Activated naive CD8-positive, alpha-beta T cell treated with anti-CD3 and anti-CD28 coated beads, Interleukin-2, amount 50 U/mL, for 16 hours (primary cell): Measurements from ENCODE around the gene ATR.

Experiments used
- DNase-seq: peaks from one replicate; pipeline ENCODE4 v3.0.0-alpha.2; 2020; ENCODE audit warnings: low read depth, low spot score

ATR gene

DNA sequence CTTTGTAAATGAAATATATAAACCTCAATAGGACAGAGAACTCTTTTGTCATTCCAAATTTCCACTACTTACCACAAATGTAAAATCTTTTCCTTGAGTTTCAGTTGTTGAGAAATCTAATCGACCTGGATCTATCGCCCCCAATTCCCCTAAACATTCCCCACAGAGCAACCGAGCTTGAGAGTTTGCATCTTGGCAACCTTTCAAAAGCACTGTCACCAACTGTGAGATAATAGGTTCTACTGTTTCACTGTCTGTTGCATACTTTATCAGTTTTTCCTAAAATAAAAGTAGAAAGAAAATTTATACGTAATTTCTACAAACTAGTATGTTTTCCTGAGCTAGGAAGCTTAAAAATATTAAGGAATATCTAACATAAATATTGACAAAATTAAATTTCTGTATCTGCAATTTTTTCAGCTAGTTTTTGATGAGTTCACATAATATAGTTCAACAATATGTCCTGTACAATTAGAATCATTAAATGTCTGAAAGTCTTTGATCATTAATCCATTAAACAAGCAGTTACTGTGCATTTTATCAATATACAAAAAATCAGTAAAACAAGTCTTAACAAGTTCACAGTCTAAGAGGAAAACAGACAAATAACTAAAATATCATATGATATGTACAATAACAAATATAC is 54.5 kb downstream of the ATR start:
- no peak for DNase-seq

DNA sequence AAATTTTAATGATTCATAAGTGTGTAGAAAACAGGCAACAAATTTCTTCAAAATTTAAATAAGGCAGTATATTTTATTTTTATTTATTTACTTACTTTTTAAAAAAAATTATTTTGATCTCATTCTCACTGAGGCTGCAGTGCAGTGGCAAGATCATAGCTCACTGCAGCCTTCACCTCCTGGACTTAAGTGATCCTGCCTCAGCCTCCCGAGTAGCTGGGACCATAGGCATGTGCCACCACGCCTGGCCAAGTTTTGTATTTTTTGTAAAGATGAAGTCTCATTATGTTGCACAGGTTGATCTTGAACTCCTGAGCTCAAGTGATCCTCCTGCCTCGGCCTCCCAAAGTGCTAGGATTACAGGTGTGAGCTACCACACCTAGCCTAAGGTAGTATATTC is 69.5 kb downstream of the ATR start:
- DNase-seq = no peak

DNA sequence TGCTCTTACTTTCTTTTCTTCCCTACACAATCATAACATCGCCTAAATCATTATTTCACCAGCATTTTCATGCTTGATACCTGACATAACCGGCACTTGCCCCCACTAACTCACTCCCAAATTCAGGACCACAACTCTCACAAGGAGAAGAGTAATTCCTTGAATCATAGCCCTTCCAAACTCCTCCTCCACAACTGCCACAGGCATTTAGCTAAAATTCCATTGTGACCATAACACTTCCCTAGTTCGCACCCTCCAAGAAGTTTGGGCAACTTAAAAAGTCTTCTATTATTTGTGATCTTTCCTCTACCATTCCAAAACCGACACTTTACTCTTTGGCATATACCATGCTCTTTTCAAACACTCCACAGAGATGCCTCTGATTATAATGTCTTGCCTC is 71.3 kb downstream of the ATR start:
- no peak for DNase-seq

DNA sequence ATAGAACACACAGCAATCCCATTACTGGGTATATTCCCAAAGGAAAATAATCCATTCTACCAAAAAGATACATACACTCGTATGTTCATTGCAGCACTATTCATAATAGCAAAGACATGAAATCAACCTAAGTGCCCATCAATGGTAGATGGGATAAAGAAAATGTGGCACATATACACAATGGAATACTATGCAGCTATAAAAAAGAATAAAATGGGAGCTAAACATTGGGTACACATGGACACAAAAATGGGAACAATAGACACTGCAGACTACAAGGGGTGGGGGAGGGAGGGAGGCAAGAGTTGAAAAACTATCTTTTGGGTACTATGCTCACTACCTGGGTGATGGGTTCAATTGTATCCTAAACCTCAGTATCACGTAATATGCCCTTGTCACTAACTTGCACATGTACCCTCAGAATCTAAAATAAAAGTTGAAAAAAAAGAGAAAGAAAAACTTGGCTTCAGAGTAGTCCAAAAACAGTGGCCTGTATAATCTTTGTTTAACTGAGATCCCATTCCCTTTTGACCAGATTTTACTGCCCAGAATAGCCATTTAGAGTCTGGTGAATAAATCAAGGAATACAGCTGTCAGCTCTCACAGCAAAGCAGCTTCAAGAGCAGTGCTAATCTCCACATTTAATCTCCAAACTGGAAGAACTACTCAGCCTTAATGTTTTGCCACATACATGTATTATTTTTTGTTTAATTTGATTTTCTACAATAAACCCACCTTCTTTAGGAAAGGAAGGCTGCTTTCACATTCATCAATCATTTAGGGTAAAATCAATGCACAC is 76.1 kb downstream of the ATR start:
- no peak for DNase-seq

DNA sequence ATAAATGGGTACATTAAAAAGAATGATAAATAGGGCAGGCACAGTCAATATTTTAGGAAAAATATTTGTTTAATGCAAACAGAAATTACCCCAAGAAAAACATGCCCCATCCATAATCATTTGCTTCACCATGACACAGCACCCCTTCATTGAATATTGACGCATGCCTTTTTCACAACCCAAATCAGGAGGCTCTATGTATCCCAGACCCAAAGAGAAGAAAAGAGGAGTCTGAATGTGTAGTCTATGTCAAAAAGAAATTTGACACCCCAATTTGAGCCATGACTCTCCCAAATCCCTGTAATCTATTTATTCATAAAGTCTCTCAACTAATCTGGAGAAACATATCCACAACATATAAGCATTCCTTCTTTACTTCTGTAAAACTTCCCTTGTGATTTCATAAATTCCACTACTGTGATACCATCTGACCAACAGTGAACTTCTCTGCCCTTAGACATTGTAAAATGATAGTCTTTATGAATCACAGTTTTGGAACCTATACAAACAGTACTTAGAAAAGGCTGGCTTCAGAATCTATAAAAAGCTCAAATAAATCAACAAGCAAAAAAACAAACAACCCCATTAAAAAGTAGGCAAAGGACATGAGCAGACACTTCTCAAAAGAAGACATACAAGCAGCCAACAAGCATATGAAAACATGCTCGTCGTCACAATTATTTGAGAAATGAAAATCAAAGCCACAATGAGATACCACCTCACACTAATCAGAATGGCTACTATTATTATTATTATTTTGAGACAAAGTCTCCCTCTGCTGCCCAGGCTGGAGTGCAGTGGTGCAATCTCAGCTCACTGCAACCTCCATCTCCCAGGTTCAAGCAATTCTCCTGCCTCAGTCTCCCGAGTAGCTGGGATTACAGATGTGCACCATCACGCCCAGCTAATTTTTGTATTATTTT is 77.3 kb downstream of the ATR start:
- DNase-seq = no peak

DNA sequence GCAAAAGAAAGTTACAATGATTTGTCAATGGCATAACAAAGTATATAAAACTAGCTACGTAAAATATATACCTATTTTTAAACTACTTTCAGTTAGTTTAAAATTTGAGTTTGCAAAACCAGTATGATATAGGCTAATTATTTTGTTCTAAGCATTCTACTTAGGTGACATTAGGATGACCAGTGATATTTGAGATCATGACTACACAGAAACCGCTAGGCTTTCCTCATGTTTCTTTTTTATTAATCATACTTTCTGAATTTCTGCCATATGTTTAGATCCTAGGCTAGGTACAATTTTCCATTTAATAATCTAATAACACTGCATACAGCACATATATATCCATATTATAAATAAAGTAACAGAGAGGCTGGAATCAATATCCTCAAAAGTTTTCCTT is 78.3 kb downstream of the ATR start:
- no peak for DNase-seq

DNA sequence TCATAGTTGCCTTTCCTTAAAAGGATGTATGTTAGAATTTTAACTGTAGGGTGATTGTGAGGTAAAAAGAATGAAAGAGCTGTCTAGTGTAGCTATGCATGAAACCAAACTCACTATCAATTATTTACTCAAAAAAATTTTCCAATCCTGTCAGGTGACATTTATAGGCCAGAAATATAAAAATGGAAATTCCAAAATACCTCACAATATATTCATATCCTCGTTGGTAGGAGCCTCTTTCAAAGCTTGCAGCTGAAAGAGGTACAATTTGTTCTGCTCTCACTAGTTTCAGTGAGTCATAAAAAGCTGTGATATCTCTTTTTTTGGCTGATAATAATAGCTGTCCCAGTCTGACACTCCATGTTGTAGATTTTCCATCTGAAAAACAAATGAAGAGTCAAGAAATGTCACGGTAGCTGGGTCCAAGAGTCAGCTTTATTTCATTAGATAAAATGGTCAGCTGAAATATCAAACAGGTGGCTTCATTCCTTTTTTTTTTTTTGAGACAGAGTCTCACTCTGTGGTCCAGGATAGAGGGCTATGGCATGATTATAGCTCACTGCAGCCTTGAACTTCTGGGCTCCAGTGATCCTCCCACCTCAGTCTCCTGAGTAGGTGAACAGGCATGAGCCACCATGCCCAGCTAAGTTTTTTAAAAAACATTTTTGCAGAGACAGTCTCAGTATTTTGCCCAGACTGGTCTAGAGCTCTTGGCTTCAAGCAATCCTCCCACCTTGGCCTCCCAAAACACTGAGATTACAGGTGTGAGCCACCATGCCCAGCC is 79.9 kb downstream of the ATR start:
- DNase-seq = no peak

DNA sequence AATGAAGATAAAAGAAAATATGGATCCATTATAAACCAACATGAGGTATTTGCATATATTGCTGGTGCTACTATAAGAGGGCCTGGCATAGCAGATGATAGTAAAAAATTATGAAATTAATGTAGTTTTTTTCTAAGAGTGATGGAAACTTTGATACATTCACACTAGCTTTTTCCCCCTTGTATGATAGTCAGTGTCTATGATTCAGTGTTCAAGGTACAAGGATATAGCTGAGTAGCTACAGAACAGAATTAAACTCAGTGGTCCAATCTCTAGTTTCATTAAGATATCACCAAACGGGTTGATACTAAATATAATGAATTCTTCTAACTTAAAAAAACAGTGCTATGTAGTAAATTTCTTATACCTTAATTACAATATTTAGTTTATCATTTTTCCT is 80.8 kb downstream of the ATR start:
- no peak for DNase-seq

DNA sequence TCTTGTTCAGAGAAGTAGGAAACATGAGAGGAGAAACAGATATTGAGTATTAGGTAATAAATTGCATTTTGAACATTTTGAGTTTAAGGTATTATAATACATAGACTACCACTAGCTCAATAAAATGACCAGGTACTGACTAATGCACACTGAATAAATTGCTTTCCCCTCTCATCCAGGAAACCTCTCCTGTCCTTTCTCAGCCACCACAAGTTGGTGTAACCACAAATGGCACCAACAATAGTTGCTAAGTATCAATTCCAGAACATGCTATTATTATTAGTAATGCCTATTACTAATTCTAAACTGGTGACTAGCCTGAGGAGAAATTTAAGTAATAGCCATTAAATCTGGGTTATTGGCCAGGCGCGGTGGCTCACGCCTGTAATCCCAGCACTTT is 83.4 kb downstream of the ATR start:
- DNase-seq = no peak

DNA sequence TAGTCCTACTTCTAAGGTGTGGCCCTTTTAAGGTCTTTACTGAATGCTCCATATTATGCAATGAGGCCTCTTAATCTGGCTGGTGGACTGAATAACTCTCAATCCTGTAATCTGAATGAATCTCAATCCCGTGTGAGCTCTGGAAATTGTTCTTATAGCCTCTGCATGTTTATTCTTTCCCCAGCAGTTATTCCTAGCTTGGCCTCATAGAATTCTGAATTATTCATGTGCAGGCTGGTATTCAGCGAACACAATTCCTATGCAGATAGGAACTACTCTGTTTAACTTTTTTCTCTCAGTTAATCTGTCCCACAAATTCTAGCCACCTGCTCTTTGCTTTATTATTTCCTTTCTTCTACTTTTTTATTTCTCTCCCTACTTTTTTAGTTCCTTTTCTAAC is 86.3 kb downstream of the ATR start:
- DNase-seq = no peak

DNA sequence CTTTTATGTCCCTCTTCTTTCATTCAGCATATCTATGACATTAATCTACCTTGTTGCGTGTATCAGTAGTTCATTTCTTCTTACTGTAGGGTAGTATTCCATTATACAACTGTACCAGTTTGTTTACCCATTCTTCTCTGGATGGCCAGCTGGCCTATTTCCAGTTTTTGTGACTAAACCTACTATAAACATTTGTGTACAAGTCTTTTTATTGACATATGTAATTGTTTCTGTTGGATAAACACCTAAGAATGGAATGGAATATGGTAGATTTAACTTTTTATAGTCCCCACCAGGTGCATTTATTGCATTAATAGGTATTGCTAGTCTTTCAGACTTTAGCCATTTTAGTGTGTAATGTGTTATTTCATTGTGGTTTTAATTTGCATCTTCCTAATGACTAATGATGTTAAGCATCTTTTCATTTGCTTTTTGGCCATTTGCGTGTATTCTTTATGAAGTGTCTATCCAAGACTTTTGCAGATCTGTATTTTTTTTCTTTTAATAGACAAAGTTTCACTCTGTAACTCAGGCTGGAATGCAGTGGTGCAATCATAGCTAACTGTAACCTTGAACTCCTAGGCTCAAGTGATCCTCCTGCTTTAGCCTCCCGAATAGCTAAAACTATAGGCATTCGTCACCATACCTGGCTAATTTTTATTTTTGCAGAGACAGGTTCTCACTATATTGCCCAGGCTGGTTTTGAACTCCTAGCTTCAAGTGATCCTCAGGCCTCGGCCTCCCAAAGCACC is 88.8 kb downstream of the ATR start:
- no peak for DNase-seq

DNA sequence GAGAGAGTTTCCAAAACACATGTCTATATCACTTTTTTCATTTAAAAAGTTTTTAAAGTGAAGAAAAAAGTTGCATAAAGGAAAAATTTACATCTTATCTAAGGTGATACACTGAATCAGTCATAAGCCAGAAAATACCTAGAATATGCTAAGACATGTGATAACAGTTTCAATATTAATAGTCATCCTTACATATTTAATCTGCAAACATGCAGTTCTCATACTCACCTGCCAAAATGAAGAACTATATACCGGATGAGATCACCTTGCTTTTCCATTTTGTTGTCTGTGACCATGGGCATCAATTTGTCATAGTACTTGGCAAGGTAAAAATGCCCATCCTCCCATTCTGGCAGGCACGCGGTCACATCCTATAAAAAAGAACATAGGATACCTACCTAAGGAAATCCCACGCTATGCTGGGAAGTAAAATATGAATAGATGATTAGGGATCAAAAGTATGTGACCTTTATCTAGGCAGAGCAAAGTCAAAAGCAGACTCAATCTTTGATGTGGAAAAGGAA is 93.6 kb downstream of the ATR start:
- DNase-seq = no peak

DNA sequence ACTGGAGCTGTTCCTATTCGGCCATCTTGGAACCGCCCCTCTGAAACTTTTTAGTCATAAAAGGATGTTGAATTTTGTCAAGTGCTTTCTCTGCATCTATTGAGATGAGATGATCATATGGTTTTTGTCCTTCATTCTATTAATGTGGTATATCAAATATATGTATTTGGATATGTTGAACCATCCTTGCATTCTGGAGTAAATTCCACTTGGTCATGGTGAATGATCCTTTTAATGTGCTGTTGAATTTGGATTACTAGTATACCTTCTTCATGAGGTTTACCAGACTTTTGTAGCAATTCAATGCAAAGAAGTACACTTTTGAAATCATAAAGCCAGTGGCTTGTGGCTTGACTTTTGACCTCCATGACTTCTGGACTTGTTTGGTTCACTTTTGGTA is 97.3 kb downstream of the ATR start:
- DNase-seq = no peak

DNA sequence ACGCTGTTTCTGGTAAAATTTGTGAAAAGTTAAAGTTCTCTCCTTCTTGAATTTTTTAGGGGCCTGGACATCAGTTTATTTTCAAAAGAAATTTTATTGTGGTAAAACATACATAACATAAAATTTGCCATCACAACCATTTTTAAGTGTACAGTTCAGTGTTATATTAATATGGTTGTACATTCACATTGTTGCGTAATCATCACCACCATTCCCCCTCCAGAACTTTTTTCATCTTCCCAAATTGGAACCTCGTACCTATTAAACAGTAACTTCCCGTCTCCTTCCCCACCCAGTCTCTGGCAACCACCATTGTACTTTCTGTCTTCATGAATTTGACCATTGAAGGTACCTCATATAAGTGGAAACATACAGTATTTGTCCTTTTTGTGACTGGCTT is 107.7 kb downstream of the ATR start:
- DNase-seq = no peak

DNA sequence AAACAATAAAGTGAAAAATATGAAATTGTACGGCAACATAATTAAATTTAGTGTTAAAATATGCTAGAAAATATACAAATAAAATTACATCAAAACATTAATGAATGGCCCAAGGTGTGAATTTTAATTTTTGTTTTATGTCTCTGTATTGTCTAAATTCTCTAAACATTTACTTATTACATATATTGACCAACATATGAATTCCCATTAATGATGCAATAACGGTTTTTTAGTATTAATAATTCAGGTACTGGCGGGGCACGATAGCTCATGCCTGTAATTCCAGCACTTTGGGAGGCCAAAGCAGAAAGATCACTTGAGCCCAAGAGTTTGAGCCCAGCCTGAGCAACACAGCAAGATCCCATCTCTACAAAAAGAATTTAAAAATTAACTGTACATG is 110.1 kb downstream of the ATR start:
- DNase-seq = no peak

DNA sequence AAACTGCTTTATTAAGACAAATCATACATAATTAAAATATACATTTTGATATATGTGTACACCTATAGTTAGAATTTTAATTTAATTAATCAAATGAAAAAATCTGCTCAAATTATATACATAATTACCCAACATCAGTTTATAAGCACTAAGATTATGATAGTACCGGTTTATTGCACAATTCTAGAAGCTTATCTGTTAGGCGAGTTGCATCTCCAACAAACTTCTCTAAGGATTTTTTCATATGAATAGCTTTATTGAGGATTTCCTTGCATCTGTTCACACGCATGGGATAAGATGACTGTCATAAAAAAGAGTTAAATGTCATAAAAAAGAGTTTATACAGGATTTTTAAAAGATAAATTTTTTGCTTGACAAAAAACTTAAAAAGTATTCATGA is 110.8 kb downstream of the ATR start:
- no peak for DNase-seq

DNA sequence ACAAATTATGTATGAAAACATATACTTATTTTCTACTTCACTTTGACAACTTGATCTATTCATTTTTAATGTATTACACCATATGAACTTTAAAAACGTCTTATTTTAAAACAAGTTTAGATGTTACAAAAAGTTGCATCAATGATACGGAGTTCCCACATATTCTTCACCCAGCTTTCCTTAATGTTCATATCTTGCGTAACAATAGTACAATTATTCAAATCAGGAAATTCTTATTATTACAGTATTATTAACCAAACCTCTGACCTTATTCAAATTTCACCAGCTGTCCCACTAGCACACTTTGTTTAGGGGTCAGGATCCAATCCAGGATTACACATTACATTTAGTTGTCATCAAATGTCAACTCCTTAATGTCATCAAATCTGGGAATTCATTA is 117.8 kb downstream of the ATR start:
- no peak for DNase-seq

DNA sequence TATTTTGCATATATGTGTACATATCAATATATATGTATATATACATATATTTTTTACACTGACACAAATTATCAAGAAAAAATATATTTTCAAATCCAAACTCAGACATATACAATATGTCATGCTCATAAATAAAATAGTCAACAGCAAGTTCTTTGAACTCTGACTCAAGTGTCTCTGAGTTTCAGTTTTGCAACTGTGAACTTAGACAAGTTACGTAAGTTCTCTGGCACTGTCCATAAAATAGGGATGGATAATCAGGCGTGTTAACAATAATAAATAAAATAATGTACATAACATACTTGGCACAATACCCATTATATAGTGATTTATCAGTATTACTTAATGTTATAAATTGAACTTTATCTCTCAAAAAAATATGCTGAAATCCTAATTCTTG is 118.6 kb downstream of the ATR start:
- no peak for DNase-seq

DNA sequence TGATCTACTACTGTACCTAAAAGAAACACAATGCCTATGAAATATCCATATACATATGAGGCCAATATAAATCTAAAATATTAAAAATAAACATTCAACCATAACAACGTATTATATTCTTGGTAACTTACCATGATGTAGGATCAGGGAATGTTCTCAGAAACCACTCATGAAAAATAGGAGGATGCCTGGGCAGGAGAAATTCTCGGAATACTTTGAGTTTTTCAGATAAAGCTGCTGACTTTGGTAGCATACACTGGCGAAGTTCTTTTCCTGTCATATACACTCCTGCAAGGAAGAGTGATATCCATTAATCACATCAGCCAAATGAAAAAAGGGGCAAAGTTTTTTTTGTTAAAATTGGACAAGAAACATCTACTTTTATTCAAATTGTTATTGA is 119.4 kb downstream of the ATR start:
- no peak for DNase-seq

DNA sequence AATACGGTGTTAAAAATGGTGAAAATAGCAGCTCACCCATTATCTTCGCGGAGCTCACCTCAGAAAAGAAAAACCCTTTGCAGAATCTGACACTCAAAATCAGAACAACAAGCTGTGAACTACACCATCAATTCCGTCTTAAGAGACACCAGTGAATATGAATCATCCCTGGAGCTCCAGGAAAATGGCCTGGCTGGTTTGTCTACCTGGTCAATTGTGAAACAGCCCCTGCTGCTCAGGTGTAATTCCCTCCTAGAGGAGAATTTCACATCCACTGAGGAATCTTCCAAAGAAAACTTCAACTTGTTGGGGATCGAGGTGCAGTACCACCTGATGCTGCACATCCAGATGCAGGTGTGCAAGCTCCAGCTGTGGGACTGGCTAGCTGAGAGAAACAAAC is 127.7 kb downstream of the ATR start:
- no peak for DNase-seq

DNA sequence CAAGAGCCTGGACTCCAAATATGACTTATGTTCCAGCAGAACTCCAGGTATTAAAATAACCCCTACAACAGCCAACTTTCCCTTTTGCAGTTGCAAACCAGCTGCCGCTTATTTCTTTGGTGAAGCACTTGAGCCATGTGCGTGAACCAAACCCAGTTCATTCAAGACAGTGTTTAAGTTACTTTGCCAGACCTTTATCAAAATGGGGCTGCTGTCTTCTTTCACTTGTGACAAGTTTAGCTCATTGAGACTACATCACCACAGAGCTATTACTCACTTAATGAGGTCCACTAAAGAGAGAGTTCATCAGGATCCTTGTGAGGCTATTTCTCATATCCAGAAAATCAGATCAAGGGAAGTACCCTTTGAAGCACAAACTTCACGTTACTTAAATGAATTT is 128.3 kb downstream of the ATR start:
- DNase-seq = no peak
